Neural progenitor cell (in vitro differentiated cells): ENCODE data around the gene PLA2G5.
"Not testable (repeated sequence)": the region's sequence is repeated elsewhere in the genome, so short reads cannot be mapped to it uniquely, and the experiment has no call there.

Experiments
- CTCF ChIP-seq: fragments of 200-600 bp; sonication (generic); IDR thresholded peaks from 2 replicates; pipeline ENCODE4 v1.5.1; 2017; ENCODE audit warnings: antibody characterized with exemption, mild to moderate bottlenecking
- EZH2phosphoT487 ChIP-seq: fragments of 200-600 bp; sonication (generic); IDR thresholded peaks from 2 replicates; pipeline ENCODE4 v1.6.1; 2017; ENCODE audit warnings: antibody characterized with exemption

GRCh38 chr1:20030436-20031151, 39.4 kb upstream of the PLA2G5 start:
- not testable (repeated sequence) for TF ChIP-seq CTCF, EZH2phosphoT487
